ENCODE data around the gene NPAS1. TPM values are rescaled to one million over a fixed set of nuclear protein-coding genes. Genes with fewer than 3 reads are reported as not detected.

NPAS1 gene
- total RNA-seq, 1 donor from 2014 or later, result 1.2 TPM

DNA sequence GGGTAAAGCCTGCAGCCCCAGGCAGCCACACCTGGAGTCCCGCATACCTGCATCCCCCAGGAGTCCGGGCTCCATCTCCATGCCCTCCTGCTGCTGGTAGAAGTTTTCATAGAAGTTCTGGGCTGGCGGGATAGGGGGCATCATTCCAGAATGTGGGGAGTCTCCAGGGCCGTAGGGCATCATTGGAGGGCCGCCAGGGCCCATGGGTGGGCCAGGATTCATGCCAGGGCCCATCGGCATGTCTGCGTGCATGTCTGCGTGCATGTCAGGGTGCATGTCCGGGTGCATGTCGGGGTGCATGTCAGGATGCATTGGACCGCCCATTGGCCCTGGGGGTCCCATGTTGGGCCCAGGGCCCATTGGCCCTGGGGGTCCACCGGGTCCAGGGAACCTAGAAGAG is 52.1 kb downstream of the NPAS1 start:
- Histone ChIP-seq H3K36me3 (no peaks in the 10 kb centered on the region), H3K27ac (no peak overlapping the region), H2AFZ (replicated peaks) (no peak overlapping the region), H3K4me1 (no peaks in the 10 kb centered on the region), H3K9me3 (ENCODE audit: low read depth) (no peaks in the 10 kb centered on the region), H3K79me2 (ENCODE audit: low read depth) (peaks cover 11% of the 10 kb centered on the region), H3K9ac (no peak overlapping the region), H4K20me1 (ENCODE audit: low read depth) (peaks cover 40% of the 10 kb centered on the region), H3K27me3 (no peaks in the 10 kb centered on the region), H3K4me3 (no peak overlapping the region), H3F3A (ENCODE audit: low read depth) (no peaks in the 10 kb centered on the region), H3K4me2 (no peak overlapping the region)
- no peaks in the 10 kb centered on the region for H3K9me3 Mint-ChIP-seq
- no peak overlapping the region for H3K4me3 Mint-ChIP-seq
- no peak for DNase-seq (ENCODE audit: low spot score)
- no peak for TF ChIP-seq EZH2phosphoT487 (IDR thresholded peaks at IDR 0.05)
- no peak for TF ChIP-seq EZH2 (IDR thresholded peaks at IDR 0.05)
- TF ChIP-seq, protein P1, sequence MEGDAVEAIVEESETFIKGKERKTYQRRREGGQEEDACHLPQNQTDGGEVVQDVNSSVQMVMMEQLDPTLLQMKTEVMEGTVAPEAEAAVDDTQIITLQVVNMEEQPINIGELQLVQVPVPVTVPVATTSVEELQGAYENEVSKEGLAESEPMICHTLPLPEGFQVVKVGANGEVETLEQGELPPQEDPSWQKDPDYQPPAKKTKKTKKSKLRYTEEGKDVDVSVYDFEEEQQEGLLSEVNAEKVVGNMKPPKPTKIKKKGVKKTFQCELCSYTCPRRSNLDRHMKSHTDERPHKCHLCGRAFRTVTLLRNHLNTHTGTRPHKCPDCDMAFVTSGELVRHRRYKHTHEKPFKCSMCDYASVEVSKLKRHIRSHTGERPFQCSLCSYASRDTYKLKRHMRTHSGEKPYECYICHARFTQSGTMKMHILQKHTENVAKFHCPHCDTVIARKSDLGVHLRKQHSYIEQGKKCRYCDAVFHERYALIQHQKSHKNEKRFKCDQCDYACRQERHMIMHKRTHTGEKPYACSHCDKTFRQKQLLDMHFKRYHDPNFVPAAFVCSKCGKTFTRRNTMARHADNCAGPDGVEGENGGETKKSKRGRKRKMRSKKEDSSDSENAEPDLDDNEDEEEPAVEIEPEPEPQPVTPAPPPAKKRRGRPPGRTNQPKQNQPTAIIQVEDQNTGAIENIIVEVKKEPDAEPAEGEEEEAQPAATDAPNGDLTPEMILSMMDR (IDR thresholded peaks at IDR 0.05), result no peak
- peaks cover 3% of the 10 kb centered on the region for H3K4me1 Mint-ChIP-seq
- H3K36me3 Mint-ChIP-seq, result peaks cover 29% of the 10 kb centered on the region
- no peak overlapping the region for H3K27ac Mint-ChIP-seq
- peaks cover 4% of the 10 kb centered on the region for H3K27me3 Mint-ChIP-seq (ENCODE audit: insufficient read depth, low read depth)

DNA sequence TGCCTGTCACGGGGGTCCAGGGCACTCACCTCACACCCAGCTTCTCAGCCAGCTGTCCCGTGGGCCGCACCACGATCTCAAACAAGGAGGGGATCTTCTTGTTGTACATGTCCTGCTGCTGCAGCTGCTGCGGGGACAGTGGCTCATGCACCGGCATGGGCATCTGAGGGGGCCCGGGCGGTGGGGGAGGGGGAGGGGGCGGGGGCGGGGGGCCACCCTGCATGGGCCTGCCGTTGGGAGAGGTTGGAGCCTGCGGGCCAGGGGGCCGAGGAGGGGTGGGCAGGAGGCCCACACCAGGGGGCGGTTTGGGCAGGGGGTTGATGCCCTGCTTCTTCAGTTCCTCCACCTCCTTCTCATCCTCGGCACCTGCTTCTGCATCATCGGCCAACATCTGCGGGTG is 52.7 kb downstream of the NPAS1 start:
- Mint-ChIP-seq H3K27me3 (ENCODE audit: insufficient read depth, low read depth) (peaks cover 4% of the 10 kb centered on the region), H3K36me3 (peaks cover 29% of the 10 kb centered on the region), H3K9me3 (no peaks in the 10 kb centered on the region), H3K4me1 (peaks cover 3% of the 10 kb centered on the region), H3K4me3 (no peak overlapping the region), H3K27ac (no peak overlapping the region)
- Histone ChIP-seq H3K36me3 (no peaks in the 10 kb centered on the region), H4K20me1 (ENCODE audit: low read depth) (peaks cover 43% of the 10 kb centered on the region), H2AFZ (replicated peaks) (no peak overlapping the region), H3K4me2 (no peak overlapping the region), H3K9me3 (ENCODE audit: low read depth) (no peaks in the 10 kb centered on the region), H3K27me3 (no peaks in the 10 kb centered on the region), H3K9ac (no peak overlapping the region), H3K27ac (no peak overlapping the region), H3K79me2 (ENCODE audit: low read depth) (peaks cover 16% of the 10 kb centered on the region), H3K4me3 (no peak overlapping the region), H3F3A (ENCODE audit: low read depth) (no peaks in the 10 kb centered on the region), H3K4me1 (no peaks in the 10 kb centered on the region)
- DNase-seq (ENCODE audit: low spot score), result no peak
- TF ChIP-seq, protein P1 (IDR thresholded peaks at IDR 0.05), result no peak
- TF ChIP-seq EZH2phosphoT487 (IDR thresholded peaks at IDR 0.05) (no peak), EZH2 (IDR thresholded peaks at IDR 0.05) (no peak)

DNA sequence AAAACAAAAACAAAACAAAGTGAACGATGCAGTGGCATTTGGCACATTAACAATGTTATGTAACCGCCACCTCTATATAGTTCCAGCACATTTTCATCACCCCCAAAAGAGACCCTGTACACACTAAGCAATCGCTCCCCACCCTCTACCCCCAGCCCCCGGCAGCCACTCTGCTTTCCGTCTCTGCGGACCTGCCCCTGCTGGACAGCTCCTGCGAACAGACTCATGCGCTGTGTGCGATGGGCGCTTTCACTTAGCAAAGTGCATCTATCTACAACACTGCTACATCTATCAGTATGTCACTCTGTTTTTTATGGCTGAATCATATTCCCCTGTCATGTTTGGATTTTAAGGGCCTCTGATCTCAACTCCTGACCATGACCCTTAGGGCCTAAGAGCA is 53.9 kb downstream of the NPAS1 start:
- Mint-ChIP-seq H3K27ac (no peak overlapping the region), H3K4me1 (peaks cover 3% of the 10 kb centered on the region), H3K9me3 (no peaks in the 10 kb centered on the region), H3K27me3 (ENCODE audit: insufficient read depth, low read depth) (peaks cover 4% of the 10 kb centered on the region), H3K36me3 (peaks cover 29% of the 10 kb centered on the region), H3K4me3 (no peak overlapping the region)
- Histone ChIP-seq H3F3A (ENCODE audit: low read depth) (no peaks in the 10 kb centered on the region), H3K27me3 (no peaks in the 10 kb centered on the region), H3K4me1 (no peaks in the 10 kb centered on the region), H3K9me3 (ENCODE audit: low read depth) (no peaks in the 10 kb centered on the region), H3K27ac (no peak overlapping the region), H2AFZ (replicated peaks) (no peak overlapping the region), H3K9ac (no peak overlapping the region), H3K79me2 (ENCODE audit: low read depth) (peaks cover 29% of the 10 kb centered on the region), H3K4me2 (no peak overlapping the region), H3K4me3 (no peak overlapping the region), H3K36me3 (no peaks in the 10 kb centered on the region), H4K20me1 (ENCODE audit: low read depth) (peaks cover 43% of the 10 kb centered on the region)
- DNase-seq (ENCODE audit: low spot score), result no peak
- TF ChIP-seq, protein P1 (IDR thresholded peaks at IDR 0.05), result no peak
- TF ChIP-seq EZH2phosphoT487 (IDR thresholded peaks at IDR 0.05), result no peak
- no peak for TF ChIP-seq EZH2 (IDR thresholded peaks at IDR 0.05)
